ENCODE data around the gene CDK17. TPM values are rescaled to one million over a fixed set of nuclear protein-coding genes. Genes with fewer than 3 reads are reported as not detected.

Gene CDK17
- total RNA-seq, 1 donor from 2014 or later = 32.4 TPM

GRCh38 chr12:96240656-96241055, 159.6 kb downstream of the CDK17 start:
- H3K27ac Mint-ChIP-seq = no peak overlapping the region
- DNase-seq (ENCODE audit: low spot score) = no peak
- intact Hi-C loops (cut with micrococcal nuclease) = no loop called here
- no peak overlapping the region for H3K4me3 Mint-ChIP-seq
- peaks cover 39% of the 10 kb centered on the region for H3K36me3 Mint-ChIP-seq (ENCODE audit: low read depth)
- no peaks in the 10 kb centered on the region for H3K9me3 Mint-ChIP-seq
- H3K4me1 Mint-ChIP-seq (ENCODE audit: low read depth) = peaks cover 76% of the 10 kb centered on the region
- H3K27me3 Mint-ChIP-seq (ENCODE audit: insufficient read depth) = no peaks in the 10 kb centered on the region

DNA sequence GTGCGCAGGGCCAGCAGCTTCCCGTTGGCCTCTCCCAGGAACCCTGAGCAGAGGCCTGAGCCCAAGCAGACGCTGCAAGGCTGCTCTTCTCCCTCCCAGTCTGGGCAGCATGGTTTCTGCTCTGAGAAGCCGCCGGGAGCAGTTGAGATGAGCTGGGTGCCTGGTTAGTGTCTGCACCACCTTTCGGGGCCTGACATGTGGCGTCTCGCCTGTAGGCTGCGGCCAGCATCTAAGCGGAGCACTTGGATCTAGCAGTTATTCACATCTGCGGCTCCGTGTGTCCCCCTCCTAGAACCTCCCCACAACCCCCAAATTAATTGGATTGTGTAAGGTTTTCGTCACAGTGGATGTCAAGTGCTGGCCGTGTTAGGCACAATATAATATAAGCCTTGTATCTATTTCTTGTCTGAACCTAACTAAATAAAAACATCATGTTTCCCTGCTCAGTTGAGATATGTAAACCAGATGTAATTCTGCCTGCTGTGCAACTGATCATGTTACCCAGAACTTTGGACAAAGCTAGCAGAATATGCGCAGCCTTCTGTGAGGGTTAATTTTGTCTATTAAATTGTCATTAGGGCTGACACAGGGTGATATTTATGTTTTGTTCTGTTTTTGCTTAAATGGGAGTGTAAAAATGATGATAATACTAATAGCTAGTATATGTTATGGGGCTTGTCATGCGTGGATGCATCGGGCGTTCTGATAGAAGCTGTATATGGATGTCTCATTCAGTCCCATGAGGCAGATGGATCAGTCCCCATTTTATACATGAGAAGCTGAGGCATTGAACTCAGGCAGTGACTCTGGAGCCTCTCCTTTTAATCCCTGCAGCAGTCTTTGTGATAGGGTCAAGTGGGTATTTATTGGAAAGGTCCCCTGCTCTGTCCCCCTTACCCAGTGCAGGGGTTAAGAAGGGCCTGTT, 160.3 kb downstream of the CDK17 start:
- H3K9me3 Mint-ChIP-seq = no peaks in the 10 kb centered on the region
- intact Hi-C loops (cut with micrococcal nuclease) = no loop called here
- H3K36me3 Mint-ChIP-seq (ENCODE audit: low read depth) = peaks cover 43% of the 10 kb centered on the region
- no peak for DNase-seq (ENCODE audit: low spot score)
- H3K27me3 Mint-ChIP-seq (ENCODE audit: insufficient read depth) = no peaks in the 10 kb centered on the region
- peak overlapping the region; percentile 10 for H3K27ac Mint-ChIP-seq
- peaks cover 78% of the 10 kb centered on the region for H3K4me1 Mint-ChIP-seq (ENCODE audit: low read depth)
- H3K4me3 Mint-ChIP-seq = no peak overlapping the region

- H3K36me3 Mint-ChIP-seq (ENCODE audit: low read depth) = peaks cover 43% of the 10 kb centered on the region
- H3K9me3 Mint-ChIP-seq = no peaks in the 10 kb centered on the region
- no peaks in the 10 kb centered on the region for H3K27me3 Mint-ChIP-seq (ENCODE audit: insufficient read depth)
- H3K4me1 Mint-ChIP-seq (ENCODE audit: low read depth) = peaks cover 79% of the 10 kb centered on the region
- no peak overlapping the region for H3K4me3 Mint-ChIP-seq
- peak overlapping the region; percentile 82 for H3K27ac Mint-ChIP-seq
- intact Hi-C loops (cut with micrococcal nuclease) = no loop called here
- no peak for DNase-seq (ENCODE audit: low spot score)
These were observed 161.7 kb downstream of the CDK17 start for GRCh38 chr12:96238336-96239047.

DNA sequence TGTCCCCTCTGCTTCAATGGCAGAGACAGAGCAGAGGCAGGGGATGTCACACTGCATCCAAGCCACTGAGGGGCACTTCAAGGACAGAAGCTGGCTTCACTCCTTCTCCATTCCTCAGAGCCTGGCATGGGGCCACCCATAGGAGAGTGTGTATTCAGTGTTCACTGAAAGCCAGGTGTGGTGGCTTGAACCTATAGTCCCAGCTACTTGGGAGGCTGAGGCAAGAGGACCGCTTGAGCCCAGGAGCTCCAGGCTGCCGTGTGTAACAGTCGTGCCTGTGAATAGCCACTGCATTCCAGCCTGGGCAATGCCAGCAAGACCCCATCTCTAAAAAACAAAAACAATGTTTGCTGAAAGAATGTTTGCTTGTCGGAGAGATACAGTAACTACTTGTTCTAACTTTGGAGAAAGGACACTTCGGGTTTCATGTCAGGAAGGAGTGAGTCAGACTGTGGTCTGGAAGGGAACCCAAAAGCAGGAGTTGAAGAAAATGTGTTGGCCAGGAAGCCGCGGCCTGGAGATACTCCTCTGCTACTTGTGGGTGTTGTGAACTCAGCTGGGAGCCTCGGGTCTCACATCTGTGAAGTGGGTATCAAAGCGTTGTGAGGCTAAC, 162.7 kb downstream of the CDK17 start:
- DNase-seq (ENCODE audit: low spot score) = peak; percentile 46
- Mint-ChIP-seq H3K27ac (peak overlapping the region; percentile 82), H3K4me1 (ENCODE audit: low read depth) (peaks cover 70% of the 10 kb centered on the region), H3K4me3 (peak overlapping the region; percentile 66), H3K27me3 (ENCODE audit: insufficient read depth) (no peaks in the 10 kb centered on the region), H3K36me3 (ENCODE audit: low read depth) (peaks cover 37% of the 10 kb centered on the region), H3K9me3 (no peaks in the 10 kb centered on the region)
- intact Hi-C loops (cut with micrococcal nuclease) = loop anchor here (2.0 kb wide), 2 partner anchors 27 to 279 kb away; no protein-coding TSS in a partner anchor

DNA sequence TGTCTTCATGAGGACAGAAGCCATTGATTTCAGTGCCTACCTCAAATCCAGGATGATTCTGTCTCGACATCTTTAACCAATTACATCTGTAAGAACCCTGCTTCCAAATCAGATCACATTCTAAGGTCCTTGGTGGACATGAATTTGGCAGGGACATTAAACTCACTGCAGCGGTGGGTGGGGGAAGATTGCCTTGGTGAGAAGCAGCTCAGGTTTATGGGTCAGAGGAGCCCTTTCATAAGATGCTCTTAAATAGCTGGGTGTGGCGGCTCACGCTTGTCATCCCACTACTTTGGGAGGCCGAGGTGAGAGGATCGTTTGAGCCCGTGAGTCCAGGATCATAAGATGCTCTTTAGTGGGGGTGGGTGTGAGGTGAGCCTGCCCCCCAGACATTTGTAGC, 163.2 kb downstream of the CDK17 start:
- Mint-ChIP-seq H3K9me3 (no peaks in the 10 kb centered on the region), H3K4me1 (ENCODE audit: low read depth) (peaks cover 65% of the 10 kb centered on the region), H3K4me3 (peak overlapping the region; percentile 66), H3K27me3 (ENCODE audit: insufficient read depth) (no peaks in the 10 kb centered on the region), H3K36me3 (ENCODE audit: low read depth) (peaks cover 36% of the 10 kb centered on the region), H3K27ac (peak overlapping the region; percentile 43)
- DNase-seq (ENCODE audit: low spot score) = no peak
- intact Hi-C loops (cut with micrococcal nuclease) = loop anchor here (2.0 kb wide), 2 partner anchors 26 to 280 kb away; no protein-coding TSS in a partner anchor

DNA sequence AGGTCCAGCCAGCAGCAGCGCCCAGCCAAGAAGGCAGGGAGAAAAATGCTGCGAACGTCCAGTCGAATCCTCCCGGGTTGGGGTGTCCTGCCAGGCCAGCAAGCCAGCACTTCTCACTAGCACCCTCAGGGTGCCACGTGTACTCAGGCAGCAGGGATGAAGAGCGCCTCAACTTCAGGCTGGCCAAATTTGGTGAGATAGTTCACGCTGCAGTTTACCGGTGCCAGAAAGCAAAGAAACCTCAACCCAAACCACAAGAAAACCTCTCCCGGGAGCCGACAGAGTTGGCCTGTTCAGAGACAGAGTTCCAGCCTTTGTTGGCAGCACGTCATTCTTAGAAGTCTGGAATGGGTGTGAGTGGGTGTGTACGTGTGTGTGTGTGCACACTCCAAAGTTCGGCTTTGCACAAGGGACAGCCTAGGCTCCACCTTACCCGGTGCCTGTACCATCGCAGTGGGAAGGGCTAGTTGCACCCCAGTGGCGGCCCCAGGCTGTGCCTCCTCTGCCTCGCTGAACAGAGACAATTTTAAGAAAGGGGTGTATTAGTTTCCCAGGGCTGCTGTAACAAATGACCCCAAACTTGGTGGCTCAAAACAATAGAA, 163.9 kb downstream of the CDK17 start:
- Mint-ChIP-seq H3K4me3 (peak overlapping the region; percentile 53), H3K9me3 (no peaks in the 10 kb centered on the region), H3K27me3 (ENCODE audit: insufficient read depth) (no peaks in the 10 kb centered on the region), H3K27ac (peak overlapping the region; percentile 23), H3K36me3 (ENCODE audit: low read depth) (peaks cover 35% of the 10 kb centered on the region), H3K4me1 (ENCODE audit: low read depth) (peaks cover 58% of the 10 kb centered on the region)
- intact Hi-C loops (cut with micrococcal nuclease) = loop anchor here (2.0 kb wide), 2 partner anchors 26 to 280 kb away; no protein-coding TSS in a partner anchor
- no peak for DNase-seq (ENCODE audit: low spot score)

- Mint-ChIP-seq H3K9me3 (no peaks in the 10 kb centered on the region), H3K36me3 (ENCODE audit: low read depth) (peaks cover 31% of the 10 kb centered on the region), H3K4me3 (no peak overlapping the region), H3K27ac (no peak overlapping the region), H3K27me3 (ENCODE audit: insufficient read depth) (no peaks in the 10 kb centered on the region), H3K4me1 (ENCODE audit: low read depth) (peaks cover 49% of the 10 kb centered on the region)
- intact Hi-C loops (cut with micrococcal nuclease) = no loop called here
- no peak for DNase-seq (ENCODE audit: low spot score)
These were observed 164.8 kb downstream of the CDK17 start for GRCh38 chr12:96235484-96235826.

GRCh38 chr12:96234591-96235483, 165.4 kb downstream of the CDK17 start:
- no peak for DNase-seq (ENCODE audit: low spot score)
- intact Hi-C loops (cut with micrococcal nuclease) = no loop called here
- Mint-ChIP-seq H3K36me3 (ENCODE audit: low read depth) (peaks cover 31% of the 10 kb centered on the region), H3K27me3 (ENCODE audit: insufficient read depth) (no peaks in the 10 kb centered on the region), H3K9me3 (no peaks in the 10 kb centered on the region), H3K4me1 (ENCODE audit: low read depth) (peaks cover 48% of the 10 kb centered on the region), H3K27ac (no peak overlapping the region), H3K4me3 (no peak overlapping the region)

DNA sequence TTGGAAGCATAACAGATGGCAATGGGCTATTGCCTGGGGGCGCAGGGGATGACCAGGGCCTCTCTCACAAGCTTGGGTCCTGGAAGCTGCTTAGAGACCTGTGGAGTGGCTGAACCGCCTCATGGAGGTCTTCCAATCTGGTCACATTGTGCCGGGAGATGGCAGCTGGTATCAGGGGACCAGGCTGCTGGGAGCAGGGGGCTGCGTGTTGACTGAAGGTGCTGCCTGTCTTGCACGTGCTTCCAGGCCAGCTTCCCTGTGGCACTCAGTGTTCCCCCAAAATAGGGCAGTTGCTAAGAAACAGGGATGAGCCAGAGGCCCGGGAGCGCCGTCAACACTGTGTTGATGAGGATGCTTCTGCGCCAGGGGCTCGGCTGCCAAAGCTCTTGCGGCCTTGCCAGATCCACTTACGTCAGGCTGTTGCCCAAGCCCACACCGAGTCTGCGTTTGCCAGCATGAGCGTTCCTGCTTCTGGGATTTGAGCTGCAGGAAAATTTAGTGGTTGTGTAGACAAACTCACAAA, 166.2 kb downstream of the CDK17 start:
- intact Hi-C loops (cut with micrococcal nuclease) = no loop called here
- H3K4me1 Mint-ChIP-seq (ENCODE audit: low read depth) = peaks cover 41% of the 10 kb centered on the region
- H3K9me3 Mint-ChIP-seq = no peaks in the 10 kb centered on the region
- no peaks in the 10 kb centered on the region for H3K27me3 Mint-ChIP-seq (ENCODE audit: insufficient read depth)
- H3K4me3 Mint-ChIP-seq = no peak overlapping the region
- no peak overlapping the region for H3K27ac Mint-ChIP-seq
- DNase-seq (ENCODE audit: low spot score) = no peak
- peaks cover 30% of the 10 kb centered on the region for H3K36me3 Mint-ChIP-seq (ENCODE audit: low read depth)

DNA sequence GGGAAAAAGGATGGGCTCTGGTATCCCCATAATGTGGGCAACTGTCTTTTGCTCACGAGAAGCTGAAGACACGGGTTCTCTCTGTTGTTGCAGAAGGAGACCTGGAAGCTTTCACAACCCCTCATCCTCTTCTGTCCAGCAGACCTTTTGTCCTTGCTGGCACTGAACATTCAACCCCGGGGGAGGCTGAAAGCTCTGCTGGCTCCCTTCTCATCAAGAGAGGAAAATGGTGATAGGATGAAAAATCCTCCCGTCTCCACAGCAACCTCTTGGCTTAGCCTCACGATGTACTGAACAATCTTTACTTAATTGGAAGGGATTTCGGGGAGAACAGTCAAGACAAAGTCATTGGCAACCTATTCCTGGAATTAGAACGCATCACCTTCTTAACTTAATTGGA, 167.1 kb downstream of the CDK17 start:
- intact Hi-C loops (cut with micrococcal nuclease) = no loop called here
- Mint-ChIP-seq H3K27ac (no peak overlapping the region), H3K27me3 (ENCODE audit: insufficient read depth) (no peaks in the 10 kb centered on the region), H3K4me3 (no peak overlapping the region), H3K4me1 (ENCODE audit: low read depth) (peaks cover 32% of the 10 kb centered on the region), H3K9me3 (no peaks in the 10 kb centered on the region), H3K36me3 (ENCODE audit: low read depth) (peaks cover 33% of the 10 kb centered on the region)
- DNase-seq (ENCODE audit: low spot score) = no peak

DNA sequence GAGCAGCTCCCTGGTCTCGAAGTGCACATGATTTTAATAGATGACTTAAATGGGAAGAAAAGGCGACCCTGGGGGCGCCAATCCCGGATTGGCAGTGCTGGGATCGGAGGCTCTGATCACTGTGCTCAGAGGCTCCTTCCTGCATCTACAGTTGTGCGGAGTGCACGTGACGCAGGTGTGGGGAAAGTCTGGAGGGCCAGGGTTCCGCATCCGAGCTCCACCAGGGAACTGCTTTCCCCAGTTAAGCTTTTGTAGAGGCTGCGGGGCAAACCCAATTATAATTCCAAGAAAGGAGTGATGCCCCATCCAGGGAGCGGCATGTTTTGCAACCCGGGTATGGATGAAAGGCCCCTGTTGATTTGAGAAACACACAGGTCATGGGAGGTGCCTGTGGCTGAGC, 169.6 kb downstream of the CDK17 start:
- no peak for DNase-seq (ENCODE audit: low spot score)
- Mint-ChIP-seq H3K27ac (no peak overlapping the region), H3K4me1 (ENCODE audit: low read depth) (peaks cover 24% of the 10 kb centered on the region), H3K27me3 (ENCODE audit: insufficient read depth) (no peaks in the 10 kb centered on the region), H3K9me3 (no peaks in the 10 kb centered on the region), H3K36me3 (ENCODE audit: low read depth) (peaks cover 35% of the 10 kb centered on the region), H3K4me3 (no peak overlapping the region)
- intact Hi-C loops (cut with micrococcal nuclease) = no loop called here
